Karpas-422 (cell line): ENCODE data around the gene UBE2V1. TPM values are rescaled to one million over a fixed set of nuclear protein-coding genes. Genes with fewer than 3 reads are reported as not detected.
A peak's percentile ranks its signal among the peaks of the same experiment; 100 is the strongest.
"Not testable (repeated sequence)": the region's sequence is repeated elsewhere in the genome, so short reads cannot be mapped to it uniquely, and the experiment has no call there.

Experiments
- DNase-seq: peaks from one replicate; pipeline ENCODE4 v3.0.0-alpha.2; 2015
- H2AFZ ChIP-seq: fragments of 200-600 bp; sonication (generic); 2 replicates; pipeline ENCODE4 v1.6.1; 2014; ENCODE audit warnings: antibody characterized with exemption, low read length, mixed read lengths
- H3K27ac ChIP-seq: fragments of 200-600 bp; sonication (generic); 2 replicates; pipeline ENCODE4 v1.5.1; 2014; ENCODE audit warnings: mild to moderate bottlenecking, low read length, moderate library complexity
- H3K27me3 ChIP-seq: fragments of 200-600 bp; sonication (generic); 2 replicates; pipeline ENCODE4 v1.6.1; 2014; ENCODE audit warnings: low read length, mixed read lengths
- H3K36me3 ChIP-seq: fragments of 200-600 bp; sonication (generic); 2 replicates; pipeline ENCODE4 v1.6.1; 2014; ENCODE audit warnings: low read length, mixed read lengths; ENCODE audit not compliant: insufficient read depth
- H3K4me1 ChIP-seq: fragments of 200-600 bp; sonication (generic); 2 replicates; pipeline ENCODE4 v1.6.1; 2014; ENCODE audit warnings: mild to moderate bottlenecking, low read length, mixed read lengths
- H3K4me2 ChIP-seq: fragments of 200-600 bp; sonication (generic); 2 replicates; pipeline ENCODE4 v1.6.1; 2014; ENCODE audit warnings: low read length, low read depth, mild to moderate bottlenecking; ENCODE audit not compliant: poor library complexity, severe bottlenecking
- H3K4me3 ChIP-seq: fragments of 200-600 bp; sonication (generic); 2 replicates; pipeline ENCODE4 v1.5.1; 2014; ENCODE audit warnings: mild to moderate bottlenecking, antibody characterized with exemption, low read length, mixed read lengths
- H3K79me2 ChIP-seq: fragments of 200-600 bp; sonication (generic); 2 replicates; pipeline ENCODE4 v1.6.1; 2014; ENCODE audit warnings: mild to moderate bottlenecking, low read length, mixed read lengths
- H3K9ac ChIP-seq: fragments of 200-600 bp; sonication (generic); 2 replicates; pipeline ENCODE4 v1.6.0; 2014; ENCODE audit warnings: low read length
- H3K9me2 ChIP-seq: fragments of 200-600 bp; sonication (generic), shearing (Covaris generic); replicated peaks from 2 replicates; pipeline ENCODE4 v1.6.0; 2014; ENCODE audit warnings: mild to moderate bottlenecking, low read length, moderate library complexity; ENCODE audit not compliant: insufficient read depth
- H3K9me3 ChIP-seq: fragments of 300-700, 200-600 bp; sonication (generic); 2 replicates; pipeline ENCODE4 v1.6.1; 2014; ENCODE audit warnings: low read length, mixed read lengths
- H4K20me1 ChIP-seq: fragments of 200-600 bp; sonication (generic); 2 replicates; pipeline ENCODE4 v1.6.1; 2014; ENCODE audit warnings: mild to moderate bottlenecking, antibody characterized with exemption, low read length, low read depth; ENCODE audit not compliant: insufficient read depth
- total RNA-seq: library from RNA; depleted of rRNA; stranded (reverse); fragments of >200 nt; shearing (Covaris generic); gene quantifications from 2 replicates; pipeline ENCODE4 v1.2.3, GENCODE V29; 2014; ENCODE audit warnings: low replicate concordance

Gene UBE2V1
- total RNA-seq, 1 experiment from 2014 or later = 95.6 TPM

GRCh38 chr20:50110141-50111047, 2.6 kb downstream of the UBE2V1 start:
- no peaks in the 10 kb centered on the region for H3K27me3 ChIP-seq
- no peaks in the 10 kb centered on the region for H3K9me3 ChIP-seq
- peak; percentile 73 for DNase-seq
- H4K20me1 ChIP-seq = peaks cover 48% of the 10 kb centered on the region
- peak overlapping the region; percentile 87 for H3K4me2 ChIP-seq
- H2AFZ ChIP-seq = no peak overlapping the region
- H3K9me2 ChIP-seq = no peaks in the 10 kb centered on the region
- peaks cover 65% of the 10 kb centered on the region for H3K4me1 ChIP-seq
- peak overlapping the region; percentile 93 for H3K9ac ChIP-seq
- peaks cover 96% of the 10 kb centered on the region for H3K79me2 ChIP-seq
- H3K27ac ChIP-seq = peak overlapping the region; percentile 55
- peak overlapping the region; percentile 94 for H3K4me3 ChIP-seq
- peaks cover 20% of the 10 kb centered on the region for H3K36me3 ChIP-seq

- Histone ChIP-seq H3K27me3 (no peaks in the 10 kb centered on the region), H4K20me1 (peaks cover 52% of the 10 kb centered on the region), H3K27ac (no peak overlapping the region), H3K4me3 (no peak overlapping the region), H3K4me1 (peaks cover 48% of the 10 kb centered on the region), H3K9me3 (no peaks in the 10 kb centered on the region), H3K79me2 (peaks cover 99% of the 10 kb centered on the region), H3K9ac (no peak overlapping the region), H3K36me3 (peaks cover 20% of the 10 kb centered on the region), H2AFZ (no peak overlapping the region), H3K4me2 (peak overlapping the region; percentile 20), H3K9me2 (no peaks in the 10 kb centered on the region)
- no peak for DNase-seq
These were observed 4.3 kb downstream of the UBE2V1 start for GRCh38 chr20:50108556-50109235.

GRCh38 chr20:50107796-50108331, 5.1 kb downstream of the UBE2V1 start:
- H3K36me3 ChIP-seq = peaks cover 20% of the 10 kb centered on the region
- no peak overlapping the region for H3K27ac ChIP-seq
- DNase-seq = no peak
- H3K79me2 ChIP-seq = peaks cover 100% of the 10 kb centered on the region
- no peak overlapping the region for H2AFZ ChIP-seq
- peaks cover 46% of the 10 kb centered on the region for H3K4me1 ChIP-seq
- H3K9me3 ChIP-seq = no peaks in the 10 kb centered on the region
- no peak overlapping the region for H3K4me2 ChIP-seq
- no peaks in the 10 kb centered on the region for H3K9me2 ChIP-seq
- no peak overlapping the region for H3K9ac ChIP-seq
- no peak overlapping the region for H3K4me3 ChIP-seq
- H3K27me3 ChIP-seq = no peaks in the 10 kb centered on the region
- peaks cover 54% of the 10 kb centered on the region for H4K20me1 ChIP-seq

GRCh38 chr20:50107086-50107660, 5.8 kb downstream of the UBE2V1 start:
- Histone ChIP-seq H4K20me1 (peaks cover 54% of the 10 kb centered on the region), H3K4me1 (peaks cover 53% of the 10 kb centered on the region), H3K4me2 (no peak overlapping the region), H3K79me2 (peaks cover 100% of the 10 kb centered on the region), H3K9ac (no peak overlapping the region), H3K9me2 (no peaks in the 10 kb centered on the region), H3K27me3 (no peaks in the 10 kb centered on the region), H3K4me3 (no peak overlapping the region), H2AFZ (no peak overlapping the region), H3K36me3 (peaks cover 20% of the 10 kb centered on the region), H3K27ac (no peak overlapping the region), H3K9me3 (no peaks in the 10 kb centered on the region)
- DNase-seq = no peak

- peaks cover 51% of the 10 kb centered on the region for H4K20me1 ChIP-seq
- not testable (repeated sequence) for H3K9me2 ChIP-seq, H3K4me2 ChIP-seq, H3K9ac ChIP-seq, DNase-seq, H3K9me3 ChIP-seq, H3K4me3 ChIP-seq, H2AFZ ChIP-seq, H3K27me3 ChIP-seq, H3K27ac ChIP-seq
- H3K36me3 ChIP-seq = peaks cover 20% of the 10 kb centered on the region
- peaks cover 100% of the 10 kb centered on the region for H3K79me2 ChIP-seq
- peaks cover 56% of the 10 kb centered on the region for H3K4me1 ChIP-seq
These were observed 6.3 kb downstream of the UBE2V1 start for GRCh38 chr20:50106669-50107068.

GRCh38 chr20:50103464-50104107, 9.4 kb downstream of the UBE2V1 start:
- not testable (repeated sequence) for H3K4me3 ChIP-seq, H3K27ac ChIP-seq, H3K9me3 ChIP-seq, H3K4me2 ChIP-seq, H2AFZ ChIP-seq, H3K9ac ChIP-seq, H3K9me2 ChIP-seq, H3K27me3 ChIP-seq, DNase-seq
- Histone ChIP-seq H3K79me2 (peaks cover 100% of the 10 kb centered on the region), H3K4me1 (peaks cover 47% of the 10 kb centered on the region), H4K20me1 (peaks cover 35% of the 10 kb centered on the region), H3K36me3 (peaks cover 17% of the 10 kb centered on the region)

GRCh38 chr20:50102551-50102950, 10.4 kb downstream of the UBE2V1 start:
- H3K4me1 ChIP-seq = peaks cover 36% of the 10 kb centered on the region
- H3K36me3 ChIP-seq, H3K4me3 ChIP-seq: not testable (repeated sequence)

More at GRCh38 chr20:50102551-50102950, 10.4 kb downstream of the UBE2V1 start:
- not testable (repeated sequence) for H3K9ac ChIP-seq, H3K27me3 ChIP-seq, DNase-seq, H3K9me2 ChIP-seq, H2AFZ ChIP-seq, H3K9me3 ChIP-seq
- peaks cover 100% of the 10 kb centered on the region for H3K79me2 ChIP-seq
- peaks cover 35% of the 10 kb centered on the region for H4K20me1 ChIP-seq
- peak overlapping the region; percentile 73; the same call in 1 of the 2 replicates for H3K27ac ChIP-seq
- peak overlapping the region; percentile 25 for H3K4me2 ChIP-seq
